CD4-positive, alpha-beta memory T cell (primary cell): ENCODE data around the gene HS3ST5. TPM values are rescaled to one million over a fixed set of nuclear protein-coding genes. Genes with fewer than 3 reads are reported as not detected.

Experiments
- CTCF ChIA-PET: fragments of 350-600 bp; sonication (Branson Sonifier 250); formaldehyde crosslinking; loops from one replicate; lab custom pipeline; 2021; ENCODE audit warnings: inconsistent platforms; ENCODE audit not compliant: partially characterized antibody; lab: Charles Lee
- POLR2A ChIA-PET: fragments of 350-600 bp; sonication (Branson Sonifier 250); formaldehyde crosslinking; loops from one replicate; lab custom pipeline; 2021; ENCODE audit not compliant: partially characterized antibody; lab: Charles Lee
- DNase-seq, 5 donors: peaks; one replicate each; pipeline versions ENCODE4 v3.0.0 to v3.0.0-alpha.2; 2020 to 2022; ENCODE audit warnings: mixed read lengths in 1 of 5
- H3K27ac ChIP-seq: one replicate; pipeline ENCODE4 v1.7.0; 2013; ENCODE audit warnings: low read depth, low read length
- H3K27me3 ChIP-seq: 2 replicates; pipeline ENCODE4 v1.7.0; 2013; ENCODE audit warnings: mild to moderate bottlenecking, low read length, moderate library complexity; ENCODE audit not compliant: insufficient read depth
- H3K36me3 ChIP-seq: 2 replicates; pipeline ENCODE4 v1.7.0; 2013; ENCODE audit warnings: mild to moderate bottlenecking, low read length, moderate library complexity; ENCODE audit not compliant: insufficient read depth
- H3K4me1 ChIP-seq: 2 replicates; pipeline ENCODE4 v1.7.0; 2013; ENCODE audit warnings: mild to moderate bottlenecking, low read length, moderate library complexity; ENCODE audit not compliant: insufficient read depth
- H3K4me3 ChIP-seq, 2 donors: one replicate each; pipeline ENCODE4 v1.7.0; 2013; ENCODE audit warnings: low read length in 2 of 2, mild to moderate bottlenecking in 1 of 2
- H3K9me3 ChIP-seq, 2 donors: one replicate each; pipeline ENCODE4 v1.7.0; 2013; ENCODE audit warnings: low read length in 2 of 2, control low read depth in 1 of 2; ENCODE audit not compliant: control insufficient read depth in 1 of 2
- H3K27ac Mint-ChIP-seq, 7 donors: one replicate each; pipeline ENCODE4 v1.8.0; 2020 to 2021; ENCODE audit warnings: mixed read lengths in 7 of 7, mild to moderate bottlenecking in 6 of 7, inconsistent platforms in 3 of 7, moderate library complexity in 3 of 7
- H3K27me3 Mint-ChIP-seq, 2 donors: one replicate each; pipeline ENCODE4 v1.8.0; 2020 to 2021; ENCODE audit warnings: mixed read lengths in 2 of 2
- H3K36me3 Mint-ChIP-seq, 2 donors: one replicate each; pipeline ENCODE4 v1.8.0; 2020 to 2021; ENCODE audit warnings: mixed read lengths in 2 of 2, inconsistent platforms in 1 of 2, mild to moderate bottlenecking in 1 of 2
- H3K4me1 Mint-ChIP-seq, 4 donors: one replicate each; pipeline ENCODE4 v1.8.0; 2020 to 2021; ENCODE audit warnings: mixed read lengths in 4 of 4, mild to moderate bottlenecking in 1 of 4
- H3K4me3 Mint-ChIP-seq, 8 donors: one replicate each; pipeline ENCODE4 v1.8.0; 2020 to 2021; ENCODE audit warnings: mixed read lengths in 8 of 8, mild to moderate bottlenecking in 7 of 8, moderate library complexity in 6 of 8, inconsistent platforms in 3 of 8
- H3K9me3 Mint-ChIP-seq, 8 donors: one replicate each; pipeline ENCODE4 v1.8.0; 2020 to 2021; ENCODE audit warnings: mixed read lengths in 8 of 8, mild to moderate bottlenecking in 5 of 8, inconsistent platforms in 3 of 8, moderate library complexity in 1 of 8
- intact Hi-C: fragments of 100-400 bp; cut with micrococcal nuclease; formaldehyde crosslinking; loops from one replicate; pipeline ENCODE4 v1.15.1; 2023
- polyA plus RNA-seq, 2 donors: library from polyadenylated mRNA; unstranded; fragments of 300-500 nt; fragmentation: Illumina TruSeq; gene quantifications; one replicate each; pipeline ENCODE4 v1.2.3, GENCODE V29; 2021
- total RNA-seq, 2 experiments: library from RNA; stranded (reverse); gene quantifications; one replicate each; pipeline ENCODE4 v1.2.3, GENCODE V29; 2021

HS3ST5 gene, protein sequence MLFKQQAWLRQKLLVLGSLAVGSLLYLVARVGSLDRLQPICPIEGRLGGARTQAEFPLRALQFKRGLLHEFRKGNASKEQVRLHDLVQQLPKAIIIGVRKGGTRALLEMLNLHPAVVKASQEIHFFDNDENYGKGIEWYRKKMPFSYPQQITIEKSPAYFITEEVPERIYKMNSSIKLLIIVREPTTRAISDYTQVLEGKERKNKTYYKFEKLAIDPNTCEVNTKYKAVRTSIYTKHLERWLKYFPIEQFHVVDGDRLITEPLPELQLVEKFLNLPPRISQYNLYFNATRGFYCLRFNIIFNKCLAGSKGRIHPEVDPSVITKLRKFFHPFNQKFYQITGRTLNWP
- total RNA-seq (not detected), polyA plus RNA-seq (not detected)

DNA sequence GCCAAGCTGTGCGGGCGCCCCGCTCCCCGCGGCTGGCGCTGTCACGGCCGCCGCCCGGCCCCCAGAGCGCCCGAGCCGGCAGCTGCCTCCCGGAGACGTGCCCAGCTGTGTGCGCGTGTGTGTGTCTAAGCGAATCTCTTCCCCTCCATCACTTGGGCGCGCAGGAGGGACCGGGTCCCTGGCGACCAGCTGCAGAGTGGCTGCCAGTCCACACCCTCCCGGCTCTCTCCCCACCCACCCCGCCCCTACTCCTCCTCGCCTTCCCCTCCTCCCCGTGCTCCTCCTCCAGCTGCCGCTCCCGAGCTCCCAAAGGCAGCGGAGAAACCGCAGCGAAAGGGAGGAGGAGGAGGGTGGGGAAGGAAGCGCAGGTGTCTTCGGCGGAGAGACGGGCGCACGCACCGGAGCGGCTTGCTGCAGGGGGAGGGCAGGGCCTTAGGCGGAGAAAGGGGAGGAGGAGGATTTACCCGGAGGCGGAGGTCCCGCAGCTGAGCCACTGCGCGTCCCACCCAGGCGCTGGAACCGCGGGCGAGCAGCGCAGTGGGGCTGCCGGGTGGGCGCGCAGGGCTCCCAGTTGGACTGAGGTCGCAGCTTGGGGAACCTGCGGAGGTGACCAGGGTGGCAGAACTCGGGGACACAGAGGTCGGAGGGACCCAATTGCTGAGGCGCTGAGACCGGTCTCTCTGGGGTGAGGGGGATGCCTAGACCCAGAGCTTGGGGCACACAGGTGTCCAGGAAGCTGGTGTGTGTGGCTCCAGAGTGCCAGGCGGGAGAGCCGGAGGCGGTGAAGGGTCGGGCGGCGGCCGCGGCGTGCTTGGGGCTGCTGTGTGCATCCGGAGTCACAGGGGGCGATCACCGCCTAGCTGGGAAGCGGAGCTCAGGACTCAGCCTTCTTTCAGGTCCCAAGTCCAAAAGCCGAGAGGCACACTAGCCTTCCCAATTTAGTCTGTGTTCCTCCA is at the start of gene HS3ST5:
Gene HS3ST5, minus strand, starts transcription at position 198 of the 956 bp plus-strand sequence. CDS start 280,178 bp downstream, outside the sequence.
- H3K4me1 Mint-ChIP-seq = peaks cover 2 to 11% (median 5%) of the 10 kb centered on the region in 4 donors
- peak within 1 kb of the TSS in 1 of 7 donors; percentile 25 for H3K27ac Mint-ChIP-seq
- H3K9me3 ChIP-seq = no peaks in the 10 kb centered on the region
- H3K27me3 ChIP-seq = no peaks in the 10 kb centered on the region
- H3K36me3 ChIP-seq = no peaks in the 10 kb centered on the region
- DNase-seq = no peak
- intact Hi-C loops = no loop called here
- H3K4me1 ChIP-seq = no peaks in the 10 kb centered on the region
- H3K9me3 Mint-ChIP-seq = peaks cover 0 to 4% (median 0%) of the 10 kb centered on the region in 8 donors
- ChIA-PET CTCF (no interaction called here), POLR2A (no interaction called here)
- no peak within 1 kb of the TSS for H3K4me3 ChIP-seq
- H3K4me3 Mint-ChIP-seq = peak within 1 kb of the TSS in 6 of 8 donors; percentile 18 to 57 (median 36)
- no peak within 1 kb of the TSS for H3K27ac ChIP-seq
- H3K36me3 Mint-ChIP-seq = no peaks in the 10 kb centered on the region
- H3K27me3 Mint-ChIP-seq = peaks cover 11 to 18% of the 10 kb centered on the region in 2 donors

DNA sequence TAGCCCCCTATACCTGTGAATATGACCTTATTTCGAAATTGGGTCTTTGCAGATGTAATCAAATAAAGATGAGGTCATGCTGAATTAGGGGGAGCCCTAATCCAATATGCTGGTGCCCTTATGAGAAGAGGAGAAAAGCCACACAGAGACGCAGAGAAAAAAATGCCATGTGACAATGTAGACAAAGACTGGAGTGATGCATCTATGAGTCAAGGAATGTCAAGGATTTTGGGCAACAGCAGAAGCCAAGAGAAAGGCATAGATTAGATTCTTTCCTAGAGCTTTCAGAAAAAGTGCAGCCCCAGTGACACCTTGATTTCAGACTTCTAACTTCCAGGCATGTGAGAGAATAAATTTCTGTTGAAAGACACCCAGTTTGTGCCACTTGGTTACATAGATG is 47.4 kb upstream of the HS3ST5 start:
- Histone ChIP-seq H3K27me3 (no peaks in the 10 kb centered on the region), H3K27ac (no peak overlapping the region), H3K4me3 (no peak overlapping the region), H3K4me1 (no peaks in the 10 kb centered on the region), H3K36me3 (no peaks in the 10 kb centered on the region), H3K9me3 (no peaks in the 10 kb centered on the region)
- Mint-ChIP-seq H3K4me1 (no peaks in the 10 kb centered on the region), H3K4me3 (no peak overlapping the region), H3K27me3 (no peaks in the 10 kb centered on the region), H3K36me3 (no peaks in the 10 kb centered on the region), H3K9me3 (peaks cover 0 to 3% (median 0%) of the 10 kb centered on the region in 8 donors), H3K27ac (no peak overlapping the region)
- ChIA-PET POLR2A (no interaction called here), CTCF (no interaction called here)
- no peak for DNase-seq
- intact Hi-C loops = no loop called here

DNA sequence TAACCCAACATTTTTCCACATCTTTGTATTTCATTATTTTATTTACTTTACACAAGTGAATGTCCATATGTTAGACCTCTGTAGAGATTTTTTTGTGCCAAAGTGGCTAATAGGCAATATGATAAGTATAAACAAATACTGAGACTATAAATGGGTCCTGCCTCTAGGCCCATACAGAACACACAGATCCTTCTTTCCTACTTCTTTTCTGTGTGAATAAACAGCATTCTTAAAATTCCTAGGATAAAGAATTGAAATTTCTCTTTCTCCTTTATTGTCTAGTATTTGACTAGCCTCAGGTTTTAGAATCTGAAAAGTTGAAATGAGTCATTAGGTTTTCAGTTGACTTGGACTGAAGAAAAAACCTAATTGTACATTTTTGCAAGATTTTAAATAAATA is 46.3 kb upstream of the HS3ST5 start:
- Mint-ChIP-seq H3K27ac (no peak overlapping the region), H3K4me1 (no peaks in the 10 kb centered on the region), H3K27me3 (no peaks in the 10 kb centered on the region), H3K36me3 (no peaks in the 10 kb centered on the region), H3K4me3 (no peak overlapping the region), H3K9me3 (peaks cover 0 to 3% (median 0%) of the 10 kb centered on the region in 8 donors)
- Histone ChIP-seq H3K27me3 (no peaks in the 10 kb centered on the region), H3K4me3 (no peak overlapping the region), H3K4me1 (no peaks in the 10 kb centered on the region), H3K27ac (no peak overlapping the region), H3K36me3 (no peaks in the 10 kb centered on the region), H3K9me3 (no peaks in the 10 kb centered on the region)
- intact Hi-C loops = no loop called here
- no peak for DNase-seq
- CTCF ChIA-PET = no interaction called here
- POLR2A ChIA-PET = no interaction called here

DNA sequence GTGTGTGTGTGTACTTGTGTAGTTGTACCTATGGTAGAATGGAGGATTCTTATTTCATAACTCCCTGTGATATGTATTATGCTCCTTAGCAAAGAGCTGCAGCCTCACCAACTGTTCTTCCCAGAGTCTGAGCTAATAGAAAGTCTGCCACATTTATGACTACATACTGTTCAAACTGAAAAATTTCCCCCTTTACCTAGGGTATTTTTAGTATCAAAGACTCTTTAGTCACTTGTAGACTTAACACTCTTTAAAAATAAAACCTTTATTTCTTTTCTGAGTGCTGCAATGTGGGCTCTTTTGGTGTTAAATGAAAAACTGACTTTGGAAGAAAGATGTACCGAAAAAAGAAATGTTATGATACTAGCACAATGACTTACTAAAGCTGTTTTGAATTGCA is 39.6 kb upstream of the HS3ST5 start:
- Mint-ChIP-seq H3K9me3 (peaks cover 0 to 2% (median 0%) of the 10 kb centered on the region in 8 donors), H3K27ac (no peak overlapping the region), H3K4me3 (no peak overlapping the region), H3K27me3 (peaks cover 0 to 2% of the 10 kb centered on the region in 2 donors), H3K4me1 (no peaks in the 10 kb centered on the region), H3K36me3 (no peaks in the 10 kb centered on the region)
- Histone ChIP-seq H3K27me3 (no peaks in the 10 kb centered on the region), H3K4me1 (no peaks in the 10 kb centered on the region), H3K9me3 (no peaks in the 10 kb centered on the region), H3K4me3 (no peak overlapping the region), H3K36me3 (no peaks in the 10 kb centered on the region), H3K27ac (no peak overlapping the region)
- ChIA-PET CTCF (no interaction called here), POLR2A (no interaction called here)
- DNase-seq = no peak
- intact Hi-C loops = no loop called here

DNA sequence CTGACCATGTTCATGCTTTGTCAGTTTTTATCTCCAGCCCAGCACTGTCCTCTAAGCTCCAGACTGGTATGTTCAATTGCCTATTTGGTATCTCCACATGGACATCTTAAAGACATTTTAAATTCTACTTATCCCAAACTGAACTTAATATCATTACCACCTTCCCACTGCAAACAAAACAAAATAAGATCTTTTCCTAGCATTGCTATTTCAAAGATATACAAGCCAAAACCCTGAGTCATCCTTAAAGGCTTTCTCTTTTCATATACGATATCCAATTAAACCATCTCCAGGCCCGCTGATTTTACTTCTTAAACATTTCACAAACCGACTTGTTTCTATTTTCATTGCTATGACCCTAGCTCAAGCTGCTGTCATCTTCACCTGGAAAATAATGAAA is 35.1 kb upstream of the HS3ST5 start:
- Histone ChIP-seq H3K4me3 (no peak overlapping the region), H3K27ac (no peak overlapping the region), H3K4me1 (no peaks in the 10 kb centered on the region), H3K36me3 (no peaks in the 10 kb centered on the region), H3K27me3 (no peaks in the 10 kb centered on the region), H3K9me3 (no peaks in the 10 kb centered on the region)
- no peak overlapping the region for H3K4me3 Mint-ChIP-seq
- POLR2A ChIA-PET = no interaction called here
- H3K36me3 Mint-ChIP-seq = no peaks in the 10 kb centered on the region
- CTCF ChIA-PET = no interaction called here
- no peak for DNase-seq
- H3K27me3 Mint-ChIP-seq = peaks cover 0 to 2% of the 10 kb centered on the region in 2 donors
- H3K4me1 Mint-ChIP-seq = no peaks in the 10 kb centered on the region
- peaks cover 0 to 2% (median 0%) of the 10 kb centered on the region in 8 donors for H3K9me3 Mint-ChIP-seq
- peak overlapping the region in 1 of 7 donors; percentile 33 for H3K27ac Mint-ChIP-seq
- intact Hi-C loops = no loop called here

DNA sequence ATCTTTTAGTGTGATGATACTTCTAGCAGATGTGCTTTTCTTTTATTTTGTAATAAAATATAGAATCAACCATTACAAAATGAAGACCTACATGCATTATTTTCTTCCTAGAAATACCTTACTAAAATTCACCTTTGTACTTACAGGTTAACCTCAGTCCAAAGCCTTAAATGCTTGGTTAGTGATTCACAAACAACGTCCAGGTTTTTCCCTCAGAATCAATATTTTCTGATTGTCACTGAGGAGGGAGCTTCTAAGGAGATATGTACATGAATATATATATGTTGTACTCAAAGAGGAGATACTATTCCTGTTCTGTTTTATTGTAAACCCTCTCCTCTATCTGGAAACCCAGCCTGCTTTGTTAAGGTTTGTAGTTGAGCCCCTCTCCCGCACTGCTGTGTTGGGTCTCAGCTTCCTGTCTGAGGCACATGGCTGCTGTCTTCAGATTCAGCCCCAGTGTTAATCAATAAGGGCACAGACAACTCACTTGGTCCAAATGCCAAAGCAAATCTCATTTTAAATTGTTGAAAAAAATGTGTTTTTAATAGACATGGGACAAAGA is 33.9 kb upstream of the HS3ST5 start:
- CTCF ChIA-PET = no interaction called here

More for the DNA sequence above, 33.9 kb upstream of the HS3ST5 start:
- Histone ChIP-seq H3K27ac (no peak overlapping the region), H3K9me3 (no peaks in the 10 kb centered on the region), H3K4me3 (no peak overlapping the region), H3K36me3 (no peaks in the 10 kb centered on the region), H3K27me3 (no peaks in the 10 kb centered on the region), H3K4me1 (no peaks in the 10 kb centered on the region)
- intact Hi-C loops = no loop called here
- H3K36me3 Mint-ChIP-seq = no peaks in the 10 kb centered on the region
- POLR2A ChIA-PET = no interaction called here
- no peak for DNase-seq
- no peak overlapping the region for H3K27ac Mint-ChIP-seq
- peaks cover 0 to 2% of the 10 kb centered on the region in 2 donors for H3K27me3 Mint-ChIP-seq
- no peaks in the 10 kb centered on the region for H3K4me1 Mint-ChIP-seq
- peaks cover 0 to 3% (median 0%) of the 10 kb centered on the region in 8 donors for H3K9me3 Mint-ChIP-seq
- no peak overlapping the region for H3K4me3 Mint-ChIP-seq
